Panc1 (cell line): ENCODE measurements around the gene COL9A2.

Experiments used
- POLR2AphosphoS5 ChIP-seq: IDR thresholded peaks from 2 replicates; pipeline ENCODE4 v1.6.1; 2012; ENCODE audit warnings: mild to moderate bottlenecking, low read depth, low read length, moderate library complexity
- SIN3A ChIP-seq: IDR thresholded peaks from 2 replicates; pipeline ENCODE4 v1.6.1; 2012; ENCODE audit warnings: low read depth, mild to moderate bottlenecking, low read length, moderate library complexity, borderline replicate concordance; ENCODE audit not compliant: insufficient read depth
- TF ChIP-seq, protein P1 (sequence below): fragments of 450-650 bp; IDR thresholded peaks from 2 replicates; pipeline ENCODE4 v1.5.1; 2017; ENCODE audit warnings: mild to moderate bottlenecking
- TF ChIP-seq, protein P2 (sequence below), 2 experiments: IDR thresholded peaks; 2 replicates each; pipeline ENCODE4 v1.6.1; 2011 to 2012; ENCODE audit warnings: low read depth in 2 of 2, control low read depth in 1 of 2, low read length in 1 of 2, mild to moderate bottlenecking in 1 of 2, moderate library complexity in 1 of 2; ENCODE audit not compliant: insufficient read depth in 1 of 2

DNA sequence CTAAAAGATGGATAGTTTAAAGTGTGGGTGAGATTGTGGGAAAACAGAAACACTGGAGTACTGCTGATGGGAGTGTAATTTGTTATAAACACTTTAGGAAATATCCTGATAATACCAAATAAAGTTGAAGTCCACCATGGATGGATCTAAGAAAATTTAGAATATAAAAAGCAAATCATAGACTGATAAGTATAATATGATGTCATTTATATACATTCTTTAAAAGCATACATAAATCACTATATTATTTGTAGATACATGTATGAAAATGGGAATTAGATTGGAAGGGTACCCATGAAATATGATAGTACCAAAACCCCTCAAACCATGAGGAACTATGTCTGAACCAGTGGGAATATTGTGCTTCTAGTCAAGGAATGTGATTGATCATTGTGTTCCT, 51.2 kb downstream of the COL9A2 start:
- TF ChIP-seq, protein P1, sequence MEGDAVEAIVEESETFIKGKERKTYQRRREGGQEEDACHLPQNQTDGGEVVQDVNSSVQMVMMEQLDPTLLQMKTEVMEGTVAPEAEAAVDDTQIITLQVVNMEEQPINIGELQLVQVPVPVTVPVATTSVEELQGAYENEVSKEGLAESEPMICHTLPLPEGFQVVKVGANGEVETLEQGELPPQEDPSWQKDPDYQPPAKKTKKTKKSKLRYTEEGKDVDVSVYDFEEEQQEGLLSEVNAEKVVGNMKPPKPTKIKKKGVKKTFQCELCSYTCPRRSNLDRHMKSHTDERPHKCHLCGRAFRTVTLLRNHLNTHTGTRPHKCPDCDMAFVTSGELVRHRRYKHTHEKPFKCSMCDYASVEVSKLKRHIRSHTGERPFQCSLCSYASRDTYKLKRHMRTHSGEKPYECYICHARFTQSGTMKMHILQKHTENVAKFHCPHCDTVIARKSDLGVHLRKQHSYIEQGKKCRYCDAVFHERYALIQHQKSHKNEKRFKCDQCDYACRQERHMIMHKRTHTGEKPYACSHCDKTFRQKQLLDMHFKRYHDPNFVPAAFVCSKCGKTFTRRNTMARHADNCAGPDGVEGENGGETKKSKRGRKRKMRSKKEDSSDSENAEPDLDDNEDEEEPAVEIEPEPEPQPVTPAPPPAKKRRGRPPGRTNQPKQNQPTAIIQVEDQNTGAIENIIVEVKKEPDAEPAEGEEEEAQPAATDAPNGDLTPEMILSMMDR: no peak
- TF ChIP-seq, protein P2, sequence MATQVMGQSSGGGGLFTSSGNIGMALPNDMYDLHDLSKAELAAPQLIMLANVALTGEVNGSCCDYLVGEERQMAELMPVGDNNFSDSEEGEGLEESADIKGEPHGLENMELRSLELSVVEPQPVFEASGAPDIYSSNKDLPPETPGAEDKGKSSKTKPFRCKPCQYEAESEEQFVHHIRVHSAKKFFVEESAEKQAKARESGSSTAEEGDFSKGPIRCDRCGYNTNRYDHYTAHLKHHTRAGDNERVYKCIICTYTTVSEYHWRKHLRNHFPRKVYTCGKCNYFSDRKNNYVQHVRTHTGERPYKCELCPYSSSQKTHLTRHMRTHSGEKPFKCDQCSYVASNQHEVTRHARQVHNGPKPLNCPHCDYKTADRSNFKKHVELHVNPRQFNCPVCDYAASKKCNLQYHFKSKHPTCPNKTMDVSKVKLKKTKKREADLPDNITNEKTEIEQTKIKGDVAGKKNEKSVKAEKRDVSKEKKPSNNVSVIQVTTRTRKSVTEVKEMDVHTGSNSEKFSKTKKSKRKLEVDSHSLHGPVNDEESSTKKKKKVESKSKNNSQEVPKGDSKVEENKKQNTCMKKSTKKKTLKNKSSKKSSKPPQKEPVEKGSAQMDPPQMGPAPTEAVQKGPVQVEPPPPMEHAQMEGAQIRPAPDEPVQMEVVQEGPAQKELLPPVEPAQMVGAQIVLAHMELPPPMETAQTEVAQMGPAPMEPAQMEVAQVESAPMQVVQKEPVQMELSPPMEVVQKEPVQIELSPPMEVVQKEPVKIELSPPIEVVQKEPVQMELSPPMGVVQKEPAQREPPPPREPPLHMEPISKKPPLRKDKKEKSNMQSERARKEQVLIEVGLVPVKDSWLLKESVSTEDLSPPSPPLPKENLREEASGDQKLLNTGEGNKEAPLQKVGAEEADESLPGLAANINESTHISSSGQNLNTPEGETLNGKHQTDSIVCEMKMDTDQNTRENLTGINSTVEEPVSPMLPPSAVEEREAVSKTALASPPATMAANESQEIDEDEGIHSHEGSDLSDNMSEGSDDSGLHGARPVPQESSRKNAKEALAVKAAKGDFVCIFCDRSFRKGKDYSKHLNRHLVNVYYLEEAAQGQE (IDR thresholded peaks at IDR 0.05; ENCODE audit: insufficient read depth in 1 of 2, low read depth in 2 of 2, low read length in 1 of 2): no peak
- no peak for TF ChIP-seq POLR2AphosphoS5
- TF ChIP-seq SIN3A: no peak
